Subcutaneous adipose tissue (tissue), 4 donors: ENCODE measurements around the gene TBC1D7. TPM values are rescaled to one million over a fixed set of nuclear protein-coding genes. Genes with fewer than 3 reads are reported as not detected.

Source experiments
- total RNA-seq, 4 donors: library from RNA; depleted of rRNA; stranded (reverse); fragments of >200 nt; gene quantifications; one replicate each; pipeline ENCODE4 v1.1.0, GENCODE V29; 2016
- TF ChIP-seq, protein P1 (sequence below): fragments of 450-650 bp; IDR thresholded peaks from one replicate; pipeline ENCODE4 v1.5.1; 2016; ENCODE audit warnings: low read depth, mild to moderate bottlenecking, control low read depth, antibody characterized with exemption, moderate library complexity

TBC1D7 gene
- total RNA-seq, 4 donors from 2014 or later = 8.6 to 19.0 (median 9.7) TPM

DNA sequence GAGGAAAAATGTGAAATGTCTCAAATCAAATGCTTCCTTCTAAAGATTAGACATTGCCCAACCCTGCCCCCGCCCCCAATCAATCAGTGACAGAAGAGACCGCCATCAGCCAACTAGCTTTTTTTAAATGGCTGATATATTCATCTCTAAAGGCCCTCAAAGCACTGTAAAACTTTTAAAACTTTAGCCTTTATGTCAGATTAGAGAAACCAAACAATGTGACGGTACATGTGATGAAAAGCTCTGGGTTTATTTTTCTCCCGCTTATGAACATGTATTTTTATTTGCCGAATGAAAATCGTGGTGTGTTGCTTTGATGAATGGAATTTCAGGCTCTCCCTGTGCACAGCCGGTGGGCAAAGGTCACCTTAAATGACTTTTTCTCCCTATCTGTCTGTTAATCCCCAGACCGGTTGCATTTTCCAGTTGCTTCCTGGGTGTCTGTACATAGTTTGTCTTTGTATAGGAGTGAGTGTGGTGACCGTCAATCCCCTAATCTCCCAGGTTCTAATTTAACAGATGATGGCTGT, 38.5 kb downstream of the TBC1D7 start:
- TF ChIP-seq, protein P1, sequence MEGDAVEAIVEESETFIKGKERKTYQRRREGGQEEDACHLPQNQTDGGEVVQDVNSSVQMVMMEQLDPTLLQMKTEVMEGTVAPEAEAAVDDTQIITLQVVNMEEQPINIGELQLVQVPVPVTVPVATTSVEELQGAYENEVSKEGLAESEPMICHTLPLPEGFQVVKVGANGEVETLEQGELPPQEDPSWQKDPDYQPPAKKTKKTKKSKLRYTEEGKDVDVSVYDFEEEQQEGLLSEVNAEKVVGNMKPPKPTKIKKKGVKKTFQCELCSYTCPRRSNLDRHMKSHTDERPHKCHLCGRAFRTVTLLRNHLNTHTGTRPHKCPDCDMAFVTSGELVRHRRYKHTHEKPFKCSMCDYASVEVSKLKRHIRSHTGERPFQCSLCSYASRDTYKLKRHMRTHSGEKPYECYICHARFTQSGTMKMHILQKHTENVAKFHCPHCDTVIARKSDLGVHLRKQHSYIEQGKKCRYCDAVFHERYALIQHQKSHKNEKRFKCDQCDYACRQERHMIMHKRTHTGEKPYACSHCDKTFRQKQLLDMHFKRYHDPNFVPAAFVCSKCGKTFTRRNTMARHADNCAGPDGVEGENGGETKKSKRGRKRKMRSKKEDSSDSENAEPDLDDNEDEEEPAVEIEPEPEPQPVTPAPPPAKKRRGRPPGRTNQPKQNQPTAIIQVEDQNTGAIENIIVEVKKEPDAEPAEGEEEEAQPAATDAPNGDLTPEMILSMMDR = no peak

DNA sequence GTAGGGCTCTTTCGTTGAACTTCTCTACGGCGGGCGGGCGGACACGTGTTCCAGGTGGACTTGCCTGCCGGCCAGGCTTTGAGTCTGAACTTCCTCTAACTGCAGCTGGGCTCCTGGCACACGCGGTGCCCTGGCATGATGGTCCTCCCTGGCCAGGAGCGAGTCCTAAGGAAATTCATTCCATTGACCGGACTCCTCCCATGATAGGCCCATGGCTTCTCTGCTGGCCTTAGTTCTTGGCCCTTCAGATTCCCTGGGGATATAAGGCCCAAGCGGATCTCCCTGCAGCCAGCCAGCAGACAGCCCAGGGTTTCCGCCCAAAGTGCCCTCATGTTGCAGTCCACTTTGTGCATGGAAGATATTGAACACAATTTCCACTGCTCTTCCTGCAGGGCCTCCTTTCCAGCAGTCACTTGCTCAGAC, 39.4 kb downstream of the TBC1D7 start:
- TF ChIP-seq, protein P1 = no peak

- TF ChIP-seq, protein P1 = no peak
These were observed 39.9 kb downstream of the TBC1D7 start for GRCh38 chr6:13288481-13288880.

GRCh38 chr6:13287104-13287503, 41.2 kb downstream of the TBC1D7 start:
- TF ChIP-seq, protein P1 = no peak

- TF ChIP-seq, protein P1 = no peak
These were observed 42.2 kb downstream of the TBC1D7 start for GRCh38 chr6:13286181-13286580.

- TF ChIP-seq, protein P1 = no peak
These were observed 42.6 kb downstream of the TBC1D7 start for GRCh38 chr6:13285705-13286104.

- TF ChIP-seq, protein P1 = no peak
These were observed 43.7 kb downstream of the TBC1D7 start for GRCh38 chr6:13284646-13285045.
